ENCODE results near the gene TENM4.

Gene TENM4

DNA sequence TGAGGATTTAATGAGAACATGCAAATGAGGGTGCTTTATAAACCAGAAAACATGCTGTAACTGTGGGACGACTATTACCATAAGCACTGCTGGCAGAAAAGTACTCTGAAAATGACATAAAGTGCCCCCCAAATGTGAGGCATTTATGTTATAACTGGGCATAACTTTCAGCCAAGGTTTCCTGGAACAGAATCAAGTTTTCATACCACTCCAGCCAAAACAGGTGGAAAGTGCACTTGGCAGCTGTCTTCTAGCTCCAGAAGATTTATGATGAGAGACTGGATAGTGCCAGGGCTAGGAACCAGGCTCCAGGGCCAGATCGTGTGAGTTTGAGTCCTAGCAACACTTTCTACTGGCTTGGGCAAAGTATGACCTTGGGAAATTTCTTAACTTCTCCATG is 339.2 kb downstream of the TENM4 start:
- ChIA-PET POLR2A (no interaction called here), CTCF (interaction anchor here (0.6 to 4.0 kb wide), 2 partner anchors 301 to 456 kb away, joined by 3 to 39 read pairs; no protein-coding TSS in a partner anchor)
- no peak for DNase-seq (ENCODE audit: extremely low spot score)
- TF ChIP-seq NFRKB (IDR thresholded peaks at IDR 0.05) (no peak), L3MBTL2 (conservative IDR thresholded peaks at IDR 0.05) (no peak), CTBP1 (IDR thresholded peaks at IDR 0.05; ENCODE audit: borderline replicate concordance) (no peak), HDGF (IDR thresholded peaks at IDR 0.05; ENCODE audit: borderline replicate concordance) (no peak), PKNOX1 (IDR thresholded peaks at IDR 0.05) (no peak)

DNA sequence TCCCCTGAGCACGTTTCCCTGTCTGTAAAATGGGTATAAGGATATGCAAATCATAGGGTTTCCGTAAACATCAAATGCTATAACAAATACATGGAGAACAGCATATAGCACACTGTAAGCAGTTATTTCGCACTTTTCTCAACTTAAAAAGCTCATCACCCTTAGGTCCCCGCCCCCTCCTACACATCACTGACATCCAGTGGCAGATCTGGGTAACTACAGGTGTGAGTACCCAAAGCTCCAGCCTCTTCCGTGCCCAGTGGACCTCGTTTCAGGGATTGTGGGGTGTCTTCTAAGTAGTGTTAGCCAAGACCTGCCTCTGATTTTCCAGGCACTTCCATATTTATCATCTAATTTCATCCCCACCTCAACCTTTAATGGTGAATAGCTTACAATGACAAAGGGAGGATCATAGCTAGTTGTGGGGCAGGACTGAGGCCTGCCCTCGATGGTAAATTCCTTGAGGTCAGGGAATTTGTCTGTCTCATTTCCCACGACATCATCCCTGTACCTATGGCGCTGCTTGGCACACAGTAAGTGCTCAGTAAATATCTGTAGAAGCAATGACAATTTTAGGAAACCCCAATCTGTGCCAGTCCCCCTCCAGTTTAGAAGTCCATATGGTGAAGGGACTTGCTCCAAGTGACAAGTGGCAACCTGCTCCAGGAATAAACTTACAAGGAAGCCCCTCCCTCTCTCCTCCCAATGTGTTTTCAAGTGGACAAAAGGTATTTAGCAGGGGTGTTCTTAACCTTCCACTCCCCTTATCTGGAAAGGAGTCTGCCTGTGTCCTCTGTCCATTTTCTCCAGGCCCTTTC is 340.5 kb downstream of the TENM4 start:
- POLR2A ChIA-PET = interaction anchor here (1.3 kb wide), 1 partner anchor 526 kb away, joined by 3 read pairs; the partner anchor contains the start of gene NARS2
- TF ChIP-seq CTBP1 (IDR thresholded peaks at IDR 0.05; ENCODE audit: borderline replicate concordance) = no peak
- TF ChIP-seq NFRKB (IDR thresholded peaks at IDR 0.05) = no peak
- TF ChIP-seq L3MBTL2 (conservative IDR thresholded peaks at IDR 0.05) = no peak
- no peak for TF ChIP-seq BHLHE40 (IDR thresholded peaks at IDR 0.05; ENCODE audit: borderline replicate concordance)
- no peak for TF ChIP-seq PKNOX1 (IDR thresholded peaks at IDR 0.05)
- no peak for TF ChIP-seq SP1 (IDR thresholded peaks at IDR 0.05)
- TF ChIP-seq LEF1 (IDR thresholded peaks at IDR 0.05; ENCODE audit: borderline replicate concordance) = no peak
- no peak for TF ChIP-seq FOXM1 (IDR thresholded peaks at IDR 0.05; ENCODE audit: borderline replicate concordance)
- CTCF ChIA-PET = interaction anchor here (0.5 to 4.0 kb wide), 12 partner anchors 11 to 1764 kb away, joined by 3 to 39 read pairs (median 4); no protein-coding TSS in a partner anchor
- peak; percentile 69 for DNase-seq (ENCODE audit: extremely low spot score)

DNA sequence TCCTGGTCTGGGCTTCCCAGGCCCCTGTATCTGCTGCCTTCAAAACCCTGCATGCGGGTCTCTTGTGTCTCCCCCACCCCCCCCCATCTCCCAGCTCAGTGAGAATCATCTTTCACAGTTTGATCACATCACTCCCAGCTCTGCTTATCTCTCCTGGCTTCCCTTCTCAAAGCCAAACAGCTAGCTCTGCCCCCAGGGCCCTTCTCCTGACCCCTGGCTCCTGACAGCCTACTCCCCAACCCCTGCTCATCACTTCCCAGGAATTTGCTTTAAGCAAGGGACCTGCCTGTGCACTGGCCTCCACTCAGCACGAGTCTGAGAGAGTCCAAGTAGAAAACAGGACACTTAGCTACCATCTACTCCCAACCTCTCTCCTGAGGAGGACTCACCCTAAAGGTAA is 342.7 kb downstream of the TENM4 start:
- CTCF ChIA-PET = interaction anchor here (0.6 to 4.0 kb wide), 2 partner anchors 297 to 452 kb away, joined by 3 to 39 read pairs; no protein-coding TSS in a partner anchor
- TF ChIP-seq TARDBP (IDR thresholded peaks at IDR 0.05) = no peak
- no peak for TF ChIP-seq ZNF384 (IDR thresholded peaks at IDR 0.05)
- no peak for TF ChIP-seq FOXM1 (IDR thresholded peaks at IDR 0.05; ENCODE audit: borderline replicate concordance)
- no peak for TF ChIP-seq ELF4 (IDR thresholded peaks at IDR 0.05)
- TF ChIP-seq SP1 (IDR thresholded peaks at IDR 0.05) = no peak
- TF ChIP-seq CTBP1 (IDR thresholded peaks at IDR 0.05; ENCODE audit: borderline replicate concordance) = no peak
- no peak for TF ChIP-seq PKNOX1 (IDR thresholded peaks at IDR 0.05)
- POLR2A ChIA-PET = no interaction called here
- DNase-seq (ENCODE audit: extremely low spot score) = no peak

- no peak for TF ChIP-seq TARDBP (IDR thresholded peaks at IDR 0.05)
- ChIA-PET POLR2A (no interaction called here), CTCF (interaction anchor here (0.6 to 4.0 kb wide), 3 partner anchors 311 to 452 kb away, joined by 3 to 39 read pairs (median 4); no protein-coding TSS in a partner anchor)
- no peak for DNase-seq (ENCODE audit: extremely low spot score)
Observed at GRCh38 chr11:79097246-79097875, 343.5 kb downstream of the TENM4 start.

GRCh38 chr11:79095424-79095823 is 345.4 kb downstream of the TENM4 start:
- ChIA-PET CTCF (interaction anchor here (0.6 kb wide), 1 partner anchor 245 kb away, joined by 3 read pairs; no protein-coding TSS in a partner anchor), POLR2A (no interaction called here)
- TF ChIP-seq NFRKB (IDR thresholded peaks at IDR 0.05) = no peak
- no peak for TF ChIP-seq LEF1 (IDR thresholded peaks at IDR 0.05; ENCODE audit: borderline replicate concordance)
- TF ChIP-seq SP1 (IDR thresholded peaks at IDR 0.05) = no peak
- TF ChIP-seq HDGF (IDR thresholded peaks at IDR 0.05; ENCODE audit: borderline replicate concordance) = no peak
- no peak for TF ChIP-seq ELF4 (IDR thresholded peaks at IDR 0.05)
- TF ChIP-seq ARNT (IDR thresholded peaks at IDR 0.05) = no peak
- no peak for TF ChIP-seq ZNF384 (IDR thresholded peaks at IDR 0.05)
- TF ChIP-seq L3MBTL2 (conservative IDR thresholded peaks at IDR 0.05) = no peak
- no peak for TF ChIP-seq FOXA1 (IDR thresholded peaks at IDR 0.05)
- no peak for TF ChIP-seq FOXM1 (IDR thresholded peaks at IDR 0.05; ENCODE audit: borderline replicate concordance)
- no peak for TF ChIP-seq BHLHE40 (IDR thresholded peaks at IDR 0.05; ENCODE audit: borderline replicate concordance)
- TF ChIP-seq SUZ12 (IDR thresholded peaks at IDR 0.05) = no peak
- no peak for TF ChIP-seq PKNOX1 (IDR thresholded peaks at IDR 0.05)
- no peak for TF ChIP-seq FOXK2 (IDR thresholded peaks at IDR 0.05)
- no peak for TF ChIP-seq CTBP1 (IDR thresholded peaks at IDR 0.05; ENCODE audit: borderline replicate concordance)
- TF ChIP-seq TARDBP (IDR thresholded peaks at IDR 0.05) = no peak
- DNase-seq (ENCODE audit: extremely low spot score) = no peak

GRCh38 chr11:79094616-79095015 is 346.2 kb downstream of the TENM4 start:
- POLR2A ChIA-PET = no interaction called here
- CTCF ChIA-PET = interaction anchor here (0.6 to 1.4 kb wide), 3 partner anchors 33 to 346 kb away, joined by 3 read pairs; no protein-coding TSS in a partner anchor
- DNase-seq (ENCODE audit: extremely low spot score) = no peak
- TF ChIP-seq SUZ12 (IDR thresholded peaks at IDR 0.05) = no peak

All from HEK293T (cell line).